HG03457 (cell line): ENCODE results near the gene HID1.
"Not testable (repeated sequence)": the region's sequence is repeated elsewhere in the genome, so short reads cannot be mapped to it uniquely, and the experiment has no call there.

Source experiments
- ATAC-seq: cut with Tn5 transposase; IDR thresholded peaks from one replicate; pipeline ENCODE4 v1.9.1; 2021; ENCODE audit warnings: moderate number of reproducible peaks; ENCODE audit not compliant: unreplicated experiment

Gene HID1

GRCh38 chr17:74924250-74924948 is 48.2 kb downstream of the HID1 start, which contains the start of gene OTOP2:
Gene OTOP2, plus strand, starts transcription at chr17:74924273. Its CDS starts 360 bp downstream, at chr17:74924633.
- no peak for ATAC-seq

- no peak for ATAC-seq
Measured at GRCh38 chr17:74923538-74924249, 48.9 kb downstream of the HID1 start.

DNA sequence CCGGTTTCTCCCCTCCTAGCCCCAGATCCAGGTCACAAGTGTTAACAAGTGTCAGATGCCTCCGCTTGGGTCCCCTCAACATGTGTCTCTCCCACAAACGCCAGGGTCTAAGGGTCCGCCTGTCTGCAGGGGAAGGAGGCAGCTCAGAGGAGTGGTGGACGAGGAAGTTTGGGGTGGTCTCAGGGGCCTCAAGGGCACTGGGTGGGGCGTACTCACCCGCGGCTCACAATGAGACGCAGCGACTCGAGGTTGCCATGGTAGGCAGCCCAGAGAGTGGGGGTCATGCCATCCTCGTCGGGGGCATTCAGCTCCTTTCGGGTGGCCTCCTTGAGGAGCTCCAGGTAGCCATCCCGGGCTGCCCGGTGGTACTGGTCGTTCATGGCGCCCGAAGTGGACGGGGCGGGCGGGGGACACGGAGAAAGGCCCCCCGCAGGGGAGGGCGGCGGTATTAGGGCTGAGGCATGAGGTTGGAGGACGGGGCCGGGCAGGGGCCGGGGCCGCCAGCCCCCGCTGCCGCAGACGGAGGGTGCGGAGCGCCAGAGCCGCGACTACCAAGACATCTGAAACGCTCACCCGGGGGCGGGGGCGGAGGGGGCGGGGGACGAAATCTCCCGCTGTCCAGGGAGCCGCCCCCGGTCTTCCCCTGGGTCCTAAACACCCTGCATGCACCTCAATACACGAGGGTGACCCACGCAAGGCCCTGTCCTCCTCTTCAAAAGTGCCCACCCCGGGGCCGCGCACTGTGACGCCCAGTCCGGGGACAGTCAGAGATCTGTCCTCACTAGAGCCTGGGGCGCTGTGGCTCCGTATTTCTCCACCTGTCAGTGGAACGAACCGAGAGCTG is 49.6 kb downstream of the HID1 start, which contains the start of gene USH1G:
Gene USH1G, minus strand, starts transcription at position 562 of the 844 bp plus-strand sequence. Its CDS starts 182 bp downstream, at position 380.
- ATAC-seq = no peak

DNA sequence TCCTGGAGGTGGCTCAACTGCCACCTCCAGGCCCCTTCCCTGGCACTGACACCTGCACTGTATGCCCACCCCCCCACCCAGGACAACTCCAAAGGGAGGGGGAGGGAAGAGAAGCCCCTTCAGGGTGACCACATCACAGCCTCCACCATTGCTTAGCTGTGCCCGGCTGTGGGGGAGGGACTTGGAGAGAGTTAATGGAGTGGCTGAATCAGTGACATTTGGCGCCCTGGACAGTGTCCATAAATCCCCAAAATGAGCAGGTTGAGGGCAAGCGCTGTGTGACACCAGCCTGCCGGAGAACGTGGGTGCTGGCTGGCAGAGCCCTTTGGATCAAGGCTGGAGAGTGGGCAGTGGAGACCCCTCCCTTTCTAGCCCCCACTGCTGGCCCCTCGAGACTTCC is 50.4 kb downstream of the HID1 start:
- no peak for ATAC-seq

GRCh38 chr17:74921769-74922168 is 50.8 kb downstream of the HID1 start:
- ATAC-seq = no peak

DNA sequence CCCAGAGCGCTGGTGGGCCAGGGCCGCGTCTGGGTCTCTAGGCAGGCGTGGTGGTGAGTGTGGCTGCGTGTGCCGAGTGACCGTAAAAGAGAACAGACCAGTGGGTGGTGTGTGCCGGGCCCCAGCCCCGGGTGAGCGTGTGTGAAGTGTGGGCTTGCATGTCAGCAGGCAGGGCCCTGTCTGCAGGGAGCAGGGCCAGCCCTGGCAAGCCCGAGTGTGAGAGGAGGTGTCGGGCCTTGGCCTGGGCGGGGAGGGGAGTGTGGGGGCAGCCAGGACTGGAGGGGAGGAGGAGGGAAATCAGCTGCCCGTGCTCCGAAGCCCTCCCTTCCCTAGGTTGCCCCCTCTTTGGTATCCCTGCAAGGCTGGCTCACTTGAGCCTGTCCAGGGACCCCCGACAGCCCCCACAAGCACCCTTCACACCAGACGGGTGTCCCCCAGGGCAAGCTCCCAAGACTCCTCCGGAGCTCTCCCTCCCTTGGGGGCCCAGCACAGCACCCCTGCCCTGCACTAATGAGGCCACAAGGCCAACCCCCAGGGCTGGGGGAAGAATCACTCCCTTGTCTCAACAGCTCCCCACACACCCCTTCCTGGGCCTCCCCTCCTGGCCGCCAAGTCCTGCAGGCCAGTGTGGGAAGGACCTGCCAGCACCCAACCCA is 51.4 kb downstream of the HID1 start:
- no peak for ATAC-seq

- ATAC-seq = no peak
Measured at GRCh38 chr17:74920642-74921025, 51.9 kb downstream of the HID1 start.

- ATAC-seq = no peak
Measured at GRCh38 chr17:74920306-74920620, 52.3 kb downstream of the HID1 start.

- ATAC-seq = no peak
Measured at GRCh38 chr17:74919440-74920305, 52.9 kb downstream of the HID1 start.

DNA sequence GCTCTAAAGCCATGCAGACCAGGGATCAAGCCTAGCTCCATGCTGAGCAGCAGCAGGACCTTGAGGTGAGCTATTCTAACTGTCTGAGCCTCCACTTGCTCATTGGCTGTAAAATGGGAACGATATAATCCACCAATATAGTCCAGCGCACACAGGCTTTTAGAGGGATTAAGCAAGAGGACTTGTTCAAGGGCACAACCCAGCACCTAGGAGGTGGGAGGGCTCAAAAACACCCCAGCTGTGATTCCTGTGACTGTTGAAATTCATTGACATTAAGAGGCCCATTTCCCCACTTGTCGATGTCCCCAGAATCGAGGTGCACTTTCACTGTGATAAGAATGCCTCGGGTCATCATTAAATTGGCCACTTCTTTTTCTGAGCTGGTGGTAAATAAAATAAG is 53.7 kb downstream of the HID1 start:
- no peak for ATAC-seq

GRCh38 chr17:74917430-74917829 is 55.1 kb downstream of the HID1 start:
- no peak for ATAC-seq

DNA sequence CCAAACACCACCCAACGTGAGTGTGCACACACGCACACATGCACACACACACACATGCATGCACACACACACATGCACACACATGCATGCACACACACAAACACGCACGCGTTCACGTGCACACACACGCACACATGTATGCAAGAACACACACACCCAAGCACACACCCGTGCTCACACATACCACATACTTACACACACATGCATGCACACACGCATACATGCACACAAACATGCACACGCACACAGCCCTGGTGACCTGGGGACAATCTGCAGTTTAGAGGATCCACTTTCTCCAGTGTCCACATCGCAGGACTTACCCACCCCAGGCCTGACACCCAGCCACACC is 55.7 kb downstream of the HID1 start:
- ATAC-seq = no peak

DNA sequence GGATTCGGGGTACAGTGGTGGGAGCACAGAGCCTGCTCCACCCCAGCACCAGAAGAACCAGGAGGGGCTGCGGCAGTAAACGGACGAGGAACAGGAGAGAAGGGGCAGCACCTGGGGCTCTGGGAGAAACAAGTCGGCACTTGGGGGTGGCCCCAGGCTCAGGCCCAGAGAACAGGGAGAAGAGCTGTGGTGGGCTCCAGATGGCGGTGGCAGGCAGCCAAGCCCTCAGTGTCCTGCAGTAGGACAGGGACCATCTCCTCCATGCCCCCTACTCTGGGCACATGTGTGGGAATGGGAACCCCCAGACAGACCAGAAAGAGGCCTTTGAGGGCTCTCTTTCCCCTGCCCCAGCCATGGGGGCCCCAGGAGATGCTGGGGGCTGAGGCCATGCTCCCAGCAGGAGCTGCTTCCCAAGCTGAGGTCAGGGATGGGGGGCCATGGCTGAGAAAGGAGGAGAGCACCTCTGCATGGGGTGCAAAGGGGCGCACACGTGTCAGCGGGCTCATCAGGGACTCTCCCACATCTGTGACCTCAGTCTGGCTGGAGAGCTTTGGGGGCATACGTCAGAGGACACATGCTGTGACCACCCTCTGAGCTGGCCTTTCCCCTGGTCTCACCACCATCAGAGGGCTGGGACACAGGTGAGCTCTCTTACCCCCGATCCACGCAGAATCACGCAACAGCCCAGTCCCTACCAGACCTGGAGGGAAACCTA is 56.3 kb downstream of the HID1 start:
- no peak for ATAC-seq

GRCh38 chr17:74911423-74911822 is 61.1 kb downstream of the HID1 start:
- ATAC-seq = not testable (repeated sequence)

DNA sequence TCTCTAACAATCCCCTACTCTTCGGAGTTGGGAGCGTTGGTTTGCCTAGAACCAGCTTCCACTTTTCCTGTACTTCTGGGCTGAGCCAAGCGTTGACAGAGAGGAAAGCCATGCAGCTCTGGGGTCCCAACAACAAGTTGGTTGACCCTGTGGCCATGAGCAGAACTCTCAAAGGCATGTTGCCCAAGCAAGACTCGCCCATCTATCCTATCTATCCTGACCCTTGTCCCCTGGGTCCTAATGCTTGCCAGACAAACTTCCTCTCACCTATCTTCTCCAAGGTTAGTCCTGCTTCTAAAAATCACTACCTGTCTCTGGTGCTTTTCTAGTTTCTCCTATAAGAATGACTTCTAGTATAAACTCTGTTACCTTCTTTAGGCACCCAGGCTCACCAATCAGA is 63.5 kb downstream of the HID1 start:
- not testable (repeated sequence) for ATAC-seq

GRCh38 chr17:74907012-74907411 is 65.5 kb downstream of the HID1 start:
- ATAC-seq = no peak

DNA sequence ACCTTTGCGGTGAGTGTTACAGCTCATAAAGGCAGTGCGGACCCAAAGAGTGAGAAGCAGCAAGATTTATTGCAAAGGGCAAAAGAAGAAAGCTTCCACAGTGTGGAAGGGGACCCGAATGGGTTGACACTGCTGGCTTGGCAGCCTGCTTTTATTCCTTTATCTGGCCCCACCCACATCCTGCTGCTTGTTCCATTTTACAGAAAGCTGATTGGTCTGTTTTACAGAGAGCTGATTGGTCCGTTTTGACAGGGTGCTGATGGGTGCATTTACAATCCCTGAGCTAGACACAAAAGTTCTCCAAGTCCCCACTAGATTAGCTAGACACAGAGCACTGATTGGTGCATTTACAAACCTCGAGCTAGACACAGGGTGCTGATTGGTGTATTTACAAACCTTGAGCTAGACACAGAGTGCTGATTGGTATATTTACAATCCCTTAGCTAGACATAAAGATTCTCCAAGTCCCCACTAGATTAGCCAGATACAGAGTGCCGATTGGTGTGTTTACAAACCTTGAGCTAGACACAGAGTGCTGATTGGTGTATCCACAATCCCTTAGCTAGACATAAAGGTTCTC is 66.3 kb downstream of the HID1 start:
- not testable (repeated sequence) for ATAC-seq

DNA sequence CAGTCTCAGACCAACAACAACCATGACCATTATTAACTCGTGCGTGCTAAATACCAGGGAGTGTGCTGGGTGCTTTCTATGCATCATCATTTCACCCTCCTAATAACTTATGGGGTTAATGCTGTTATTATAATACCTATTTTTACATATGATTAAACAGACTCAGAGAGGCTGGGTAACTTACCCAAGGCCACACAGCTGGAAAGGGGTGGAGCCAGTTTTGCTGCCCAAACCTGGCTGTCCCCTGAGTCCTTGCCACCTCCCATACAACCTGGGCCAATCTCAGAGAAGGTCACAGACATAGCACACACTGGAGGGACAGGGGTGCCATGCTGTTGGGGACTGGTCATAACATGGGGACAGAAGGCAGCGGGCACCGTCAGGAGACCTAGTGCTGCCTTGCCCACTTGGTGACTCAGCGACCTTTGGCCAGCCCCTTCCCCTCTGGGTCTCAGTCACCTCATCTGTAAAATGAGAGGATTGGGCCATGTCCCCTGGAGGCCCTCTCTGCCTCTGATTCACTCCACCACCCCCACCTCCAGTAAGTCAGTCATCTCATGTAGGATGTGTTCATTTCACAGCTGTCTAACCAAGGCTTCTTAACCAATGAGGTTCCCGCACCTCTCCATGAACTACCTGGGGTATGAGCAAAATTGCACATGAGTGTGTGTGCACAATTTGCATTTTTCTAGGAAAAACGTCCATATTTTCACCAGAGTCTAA is 67.7 kb downstream of the HID1 start:
- no peak for ATAC-seq

GRCh38 chr17:74903671-74904070 is 68.9 kb downstream of the HID1 start:
- ATAC-seq = no peak
